ENCODE results near the gene CEACAM4. TPM values are rescaled to one million over a fixed set of nuclear protein-coding genes. Genes with fewer than 3 reads are reported as not detected.
A peak's percentile ranks its signal among the peaks of the same experiment; 100 is the strongest.

The CEACAM4 gene
- polyA plus RNA-seq, 1 donor (not counting 4 experiments of a cell fraction or from before 2014, with no cell fraction given): not detected

GRCh38 chr19:41595890-41596280 is 31.0 kb downstream of the CEACAM4 start:
- Histone ChIP-seq H3K9me1 (ENCODE audit: control insufficient read depth, extremely low read depth, insufficient read depth, low read length) (no peaks in the 10 kb centered on the region), H3K4me1 (ENCODE audit: control insufficient read depth, extremely low read depth, insufficient read depth, low read length) (no peaks in the 10 kb centered on the region), H3K9me3 (ENCODE audit: control insufficient read depth, low read depth, low read length) (no peaks in the 10 kb centered on the region), H3K79me2 (ENCODE audit: control insufficient read depth, insufficient read depth, low read length) (no peaks in the 10 kb centered on the region), H3K4me3 (ENCODE audit: control insufficient read depth in 2 of 3, extremely low read depth in 1 of 3, insufficient read depth in 2 of 3, low read depth in 1 of 3, low read length in 3 of 3) (no peak overlapping the region), H2AFZ (ENCODE audit: control insufficient read depth, low read length) (no peak overlapping the region), H3K9ac (ENCODE audit: control insufficient read depth, extremely low read depth, insufficient read depth, low read length) (no peak overlapping the region), H3K4me2 (ENCODE audit: control insufficient read depth, extremely low read depth, insufficient read depth, low read depth, low read length) (no peak overlapping the region), H4K20me1 (ENCODE audit: control insufficient read depth, extremely low read depth, insufficient read depth, low read length) (no peaks in the 10 kb centered on the region), H3K36me3 (ENCODE audit: control insufficient read depth in 2 of 2, extremely low read depth in 1 of 2, insufficient read depth in 2 of 2, low read length in 2 of 2) (no peaks in the 10 kb centered on the region), H3K27ac (ENCODE audit: control insufficient read depth, insufficient read depth, low read length) (no peak overlapping the region), H3K27me3 (ENCODE audit: control insufficient read depth, extremely low read depth, insufficient read depth, low read length) (peaks cover 6% of the 10 kb centered on the region)
- FAIRE-seq (no peak), DNase-seq (ENCODE audit: low read depth, low spot score) (no peak)
- no peak for TF ChIP-seq CTCF (optimal IDR thresholded peaks at IDR 0.05 in 1 of 3, IDR thresholded peaks at IDR 0.05 in 1 of 3, conservative IDR thresholded peaks at IDR 0.05 in 1 of 3; ENCODE audit: extremely low read depth in 1 of 3, insufficient read depth in 2 of 3, low read length in 3 of 3)
- dilution Hi-C loops (cut with MboI; ENCODE audit: extremely low pct_ligation_motif_present, low sequenced_read_pairs): no loop called here

GRCh38 chr19:41595258-41595889 is 31.5 kb downstream of the CEACAM4 start:
- Histone ChIP-seq H3K4me1 (ENCODE audit: control insufficient read depth, extremely low read depth, insufficient read depth, low read length) (no peaks in the 10 kb centered on the region), H3K27ac (ENCODE audit: control insufficient read depth, insufficient read depth, low read length) (no peak overlapping the region), H3K36me3 (ENCODE audit: control insufficient read depth in 2 of 2, extremely low read depth in 1 of 2, insufficient read depth in 2 of 2, low read length in 2 of 2) (no peaks in the 10 kb centered on the region), H3K9ac (ENCODE audit: control insufficient read depth, extremely low read depth, insufficient read depth, low read length) (no peak overlapping the region), H3K9me3 (ENCODE audit: control insufficient read depth, low read depth, low read length) (no peaks in the 10 kb centered on the region), H3K4me3 (ENCODE audit: control insufficient read depth in 2 of 3, extremely low read depth in 1 of 3, insufficient read depth in 2 of 3, low read depth in 1 of 3, low read length in 3 of 3) (no peak overlapping the region), H3K9me1 (ENCODE audit: control insufficient read depth, extremely low read depth, insufficient read depth, low read length) (no peaks in the 10 kb centered on the region), H3K4me2 (ENCODE audit: control insufficient read depth, extremely low read depth, insufficient read depth, low read depth, low read length) (no peak overlapping the region), H3K27me3 (ENCODE audit: control insufficient read depth, extremely low read depth, insufficient read depth, low read length) (peaks cover 2% of the 10 kb centered on the region), H2AFZ (ENCODE audit: control insufficient read depth, low read length) (no peak overlapping the region), H4K20me1 (ENCODE audit: control insufficient read depth, extremely low read depth, insufficient read depth, low read length) (no peaks in the 10 kb centered on the region), H3K79me2 (ENCODE audit: control insufficient read depth, insufficient read depth, low read length) (no peaks in the 10 kb centered on the region)
- peak; percentile 28 for DNase-seq (ENCODE audit: low read depth, low spot score)
- dilution Hi-C loops (cut with MboI; ENCODE audit: extremely low pct_ligation_motif_present, low sequenced_read_pairs): no loop called here
- TF ChIP-seq CTCF (optimal IDR thresholded peaks at IDR 0.05 in 1 of 3, IDR thresholded peaks at IDR 0.05 in 1 of 3, conservative IDR thresholded peaks at IDR 0.05 in 1 of 3; ENCODE audit: extremely low read depth in 1 of 3, insufficient read depth in 2 of 3, low read length in 3 of 3): peak; percentile 61 to 80 (median 76)
- TF ChIP-seq EZH2 (IDR thresholded peaks at IDR 0.05; ENCODE audit: low read length): no peak
- peak; percentile 51 for FAIRE-seq

Measured in keratinocyte (primary cell).